Measurements from ENCODE around the gene HDAC11.

DNA sequence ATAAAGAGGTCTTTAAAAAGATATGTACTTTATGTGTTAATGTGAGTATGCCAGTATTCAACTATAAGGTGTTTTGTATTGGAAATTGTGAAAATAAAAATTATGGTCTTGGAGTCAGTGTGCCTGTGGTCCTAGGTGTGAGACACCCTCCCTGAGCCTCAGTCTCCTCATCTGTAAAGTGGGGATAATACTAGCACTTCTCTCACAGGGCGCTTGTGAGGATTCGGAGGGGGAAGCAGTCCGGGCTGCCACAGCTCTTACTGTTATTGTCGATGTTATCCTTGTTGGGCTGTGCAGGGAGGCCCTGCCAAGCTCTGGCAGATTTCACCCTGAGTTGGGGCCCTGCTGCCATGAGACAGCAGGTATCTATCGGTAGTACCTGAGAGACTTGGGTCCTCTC is 42.1 kb downstream of the HDAC11 start:
- TF ChIP-seq CTCF (conservative IDR thresholded peaks at IDR 0.05 in 1 of 2, IDR thresholded peaks at IDR 0.05 in 1 of 2; ENCODE audit: extremely low read depth in 1 of 2, insufficient read depth in 1 of 2, low read depth in 1 of 2, low read length in 2 of 2): no peak
- TF ChIP-seq EZH2 (IDR thresholded peaks at IDR 0.05; ENCODE audit: borderline replicate concordance, low read length): no peak
